SJCRH30 (cell line): Measurements from ENCODE around the gene TUSC7. TPM values are rescaled to one million over a fixed set of nuclear protein-coding genes. Genes with fewer than 3 reads are reported as not detected.

Experiments
- DNase-seq, 2 experiments: peaks; one replicate each; pipeline ENCODE4 v3.0.0-alpha.2; 2015 to 2020
- H3K27ac ChIP-seq: fragments of 250-450 bp; sonication (Bioruptor Pico); 2 replicates; pipeline ENCODE4 v1.5.1; 2020; ENCODE audit warnings: mild to moderate bottlenecking, moderate library complexity
- H3K27me3 ChIP-seq: fragments of 250-450 bp; sonication (Bioruptor Pico); 2 replicates; pipeline ENCODE4 v1.5.1; 2020; ENCODE audit warnings: mild to moderate bottlenecking, moderate library complexity
- H3K36me3 ChIP-seq: fragments of 250-450 bp; sonication (Bioruptor Pico); 2 replicates; pipeline ENCODE4 v1.5.1; 2020; ENCODE audit warnings: mild to moderate bottlenecking, moderate library complexity
- H3K4me1 ChIP-seq: fragments of 250-450 bp; sonication (Bioruptor Pico); 2 replicates; pipeline ENCODE4 v1.5.1; 2020; ENCODE audit warnings: mild to moderate bottlenecking, moderate library complexity
- H3K4me3 ChIP-seq: fragments of 250-450 bp; sonication (Bioruptor Pico); 2 replicates; pipeline ENCODE4 v1.5.1; 2020; ENCODE audit warnings: mild to moderate bottlenecking, moderate library complexity
- H3K9me3 ChIP-seq: fragments of 250-450 bp; sonication (Bioruptor Pico); replicated peaks from 2 replicates; pipeline ENCODE4 v1.5.1; 2020; ENCODE audit warnings: mild to moderate bottlenecking, moderate library complexity
- total RNA-seq: library from RNA; depleted of rRNA; stranded (reverse); fragments of >200 nt; shearing (Covaris generic); gene quantifications from 2 replicates; pipeline ENCODE4 v1.2.3, GENCODE V29; 2014; rRNA removed

TUSC7 gene
- total RNA-seq = not detected in 2 replicates

DNA sequence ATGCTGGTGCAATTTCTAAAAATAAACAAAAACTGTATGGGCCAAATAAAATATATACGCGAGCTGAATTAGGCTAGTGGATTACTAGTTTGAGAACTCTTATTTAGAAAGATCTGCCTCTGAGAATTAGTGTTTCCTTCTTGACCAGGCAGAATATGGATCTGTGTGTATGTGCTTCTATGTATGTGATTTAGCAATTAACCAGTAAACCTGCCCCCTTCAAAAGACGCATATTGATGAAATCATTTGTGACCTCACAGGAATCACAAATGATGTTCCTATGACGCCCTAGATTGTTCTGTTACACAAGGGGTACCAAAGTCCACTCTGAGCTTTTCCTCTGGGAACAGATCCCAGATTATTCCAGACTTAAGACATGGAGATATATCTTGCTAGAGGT is at the start of gene TUSC7:
TSS of gene TUSC7 (plus strand) at position 301 of the 400 bp plus-strand sequence.
- Histone ChIP-seq H3K4me3 (no peak within 1 kb of the TSS), H3K27ac (no peak within 1 kb of the TSS), H3K36me3 (no peaks in the 10 kb centered on the region), H3K9me3 (no peaks in the 10 kb centered on the region), H3K4me1 (no peaks in the 10 kb centered on the region), H3K27me3 (peaks cover under 1% of the 10 kb centered on the region; the same call in 1 of the 2 replicates)
- no peak for DNase-seq

GRCh38 chr3:116661196-116661595 is 48.4 kb upstream of the TUSC7 start:
- H3K4me1 ChIP-seq = no peaks in the 10 kb centered on the region
- no peaks in the 10 kb centered on the region for H3K27me3 ChIP-seq
- no peak overlapping the region for H3K27ac ChIP-seq

GRCh38 chr3:116663161-116664110 is 46.1 kb upstream of the TUSC7 start:
- Histone ChIP-seq H3K9me3 (no peaks in the 10 kb centered on the region), H3K27ac (no peak overlapping the region), H3K4me1 (no peaks in the 10 kb centered on the region), H3K4me3 (no peak overlapping the region), H3K27me3 (no peaks in the 10 kb centered on the region), H3K36me3 (no peaks in the 10 kb centered on the region)
- DNase-seq = no peak

More at GRCh38 chr3:116661196-116661595, 48.4 kb upstream of the TUSC7 start:
- no peaks in the 10 kb centered on the region for H3K36me3 ChIP-seq
- no peak for DNase-seq
- no peaks in the 10 kb centered on the region for H3K9me3 ChIP-seq
- H3K4me3 ChIP-seq = no peak overlapping the region

DNA sequence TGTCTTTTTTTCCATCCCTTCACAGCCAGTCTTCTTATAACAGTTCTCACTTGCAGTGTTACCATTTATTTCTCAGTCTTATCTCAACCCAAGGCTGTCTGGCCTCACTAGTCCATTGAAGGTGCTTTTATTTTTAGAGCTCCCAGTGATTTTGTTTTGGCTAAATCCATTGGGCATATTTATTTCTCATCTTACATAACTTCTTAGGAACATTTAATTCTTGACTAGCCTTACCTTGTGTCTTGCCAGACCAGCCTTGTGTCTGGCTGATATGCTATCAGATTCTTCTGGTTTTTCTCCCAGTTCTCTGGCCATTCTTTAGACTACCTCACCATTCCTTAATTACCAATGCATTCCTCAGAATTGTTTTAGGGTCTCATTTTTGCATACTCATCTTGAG is 42.3 kb upstream of the TUSC7 start:
- DNase-seq = no peak
- H3K4me1 ChIP-seq = no peaks in the 10 kb centered on the region
- no peaks in the 10 kb centered on the region for H3K36me3 ChIP-seq
- H3K27me3 ChIP-seq = no peaks in the 10 kb centered on the region
- no peaks in the 10 kb centered on the region for H3K9me3 ChIP-seq
- H3K27ac ChIP-seq = no peak overlapping the region
- H3K4me3 ChIP-seq = no peak overlapping the region

DNA sequence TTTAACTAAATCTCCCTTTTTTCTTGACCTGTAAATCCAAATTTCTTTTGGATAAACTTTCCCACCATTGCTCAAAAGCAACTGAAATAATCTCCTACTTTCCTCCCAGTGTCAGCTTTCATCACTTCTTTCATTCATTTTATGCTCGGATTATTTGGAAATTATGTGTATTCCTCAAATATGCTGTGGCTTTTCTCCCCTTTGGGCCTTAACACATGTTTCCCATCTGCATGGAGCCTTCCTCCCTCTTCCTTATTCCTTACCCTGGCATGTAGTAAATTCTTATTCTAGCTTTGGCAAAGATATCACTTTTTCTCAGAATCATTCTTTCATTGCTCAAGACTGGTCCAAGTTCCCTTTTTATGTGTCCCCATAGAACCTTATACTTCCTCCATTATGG is 41.8 kb upstream of the TUSC7 start:
- Histone ChIP-seq H3K27ac (no peak overlapping the region), H3K27me3 (no peaks in the 10 kb centered on the region), H3K4me3 (no peak overlapping the region), H3K36me3 (no peaks in the 10 kb centered on the region), H3K4me1 (no peaks in the 10 kb centered on the region), H3K9me3 (no peaks in the 10 kb centered on the region)
- no peak for DNase-seq

- Histone ChIP-seq H3K4me3 (no peak overlapping the region), H3K36me3 (no peaks in the 10 kb centered on the region), H3K27me3 (no peaks in the 10 kb centered on the region), H3K9me3 (no peaks in the 10 kb centered on the region), H3K4me1 (no peaks in the 10 kb centered on the region), H3K27ac (no peak overlapping the region)
- DNase-seq = no peak
Measured at GRCh38 chr3:116669576-116669975, 40.0 kb upstream of the TUSC7 start.

DNA sequence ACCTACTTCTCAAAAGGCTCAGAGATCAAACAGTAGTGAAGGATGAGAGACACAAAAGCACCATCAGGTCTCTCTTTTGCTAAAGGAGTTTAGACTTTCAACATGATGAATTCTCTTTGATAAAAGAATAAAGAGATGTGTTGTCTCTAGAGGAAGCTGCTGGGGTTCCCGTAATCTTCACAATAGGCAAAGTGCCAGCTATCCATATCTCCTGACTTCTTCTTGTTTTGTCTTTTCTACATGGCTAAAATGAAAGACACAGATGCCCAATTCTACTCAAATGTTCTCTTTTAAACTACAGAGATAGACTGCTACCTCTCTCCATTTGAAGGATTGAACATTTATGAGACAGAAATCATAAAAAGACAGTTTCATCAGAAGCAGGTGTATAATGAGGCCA is 38.4 kb upstream of the TUSC7 start:
- Histone ChIP-seq H3K36me3 (no peaks in the 10 kb centered on the region), H3K4me3 (no peak overlapping the region)

GRCh38 chr3:116678853-116679252 is 30.7 kb upstream of the TUSC7 start:
- no peaks in the 10 kb centered on the region for H3K9me3 ChIP-seq
- H3K36me3 ChIP-seq = no peaks in the 10 kb centered on the region
- H3K27me3 ChIP-seq = no peaks in the 10 kb centered on the region
- no peaks in the 10 kb centered on the region for H3K4me1 ChIP-seq
- no peak overlapping the region for H3K4me3 ChIP-seq
- no peak for DNase-seq
- H3K27ac ChIP-seq = no peak overlapping the region

More for the DNA sequence above, 38.4 kb upstream of the TUSC7 start:
- Histone ChIP-seq H3K27ac (no peak overlapping the region), H3K4me1 (no peaks in the 10 kb centered on the region), H3K9me3 (no peaks in the 10 kb centered on the region), H3K27me3 (no peaks in the 10 kb centered on the region)
- DNase-seq = no peak

GRCh38 chr3:116691041-116691440 is 18.5 kb upstream of the TUSC7 start:
- Histone ChIP-seq H3K27ac (no peak overlapping the region), H3K9me3 (no peaks in the 10 kb centered on the region), H3K4me3 (no peak overlapping the region), H3K36me3 (no peaks in the 10 kb centered on the region), H3K27me3 (no peaks in the 10 kb centered on the region), H3K4me1 (no peaks in the 10 kb centered on the region)
- DNase-seq = no peak

DNA sequence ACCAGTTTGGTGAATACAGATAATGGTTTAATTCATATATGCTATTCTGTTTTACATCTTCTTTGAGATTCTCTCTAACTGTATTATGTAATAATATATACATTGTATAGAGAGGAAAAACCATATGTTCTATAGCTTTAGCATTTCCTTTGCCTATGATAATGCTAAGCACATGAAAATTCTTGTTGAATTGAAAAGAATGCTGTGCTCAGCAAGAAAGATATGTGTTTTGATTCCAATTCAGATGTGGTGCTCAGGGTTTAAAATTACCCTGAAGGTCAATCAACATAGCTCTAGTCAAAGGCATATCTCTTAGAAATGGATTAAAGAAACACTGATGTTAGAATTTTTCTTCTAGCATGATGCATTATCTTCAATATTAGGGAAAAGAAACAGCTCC is 8.5 kb upstream of the TUSC7 start:
- Histone ChIP-seq H3K27me3 (peaks cover 5% of the 10 kb centered on the region; the same call in 1 of the 2 replicates), H3K36me3 (no peaks in the 10 kb centered on the region), H3K4me3 (no peak overlapping the region), H3K9me3 (no peaks in the 10 kb centered on the region), H3K4me1 (no peaks in the 10 kb centered on the region), H3K27ac (no peak overlapping the region)
- DNase-seq = no peak

GRCh38 chr3:116702334-116702733 is 7.2 kb upstream of the TUSC7 start:
- DNase-seq = no peak
- Histone ChIP-seq H3K9me3 (no peaks in the 10 kb centered on the region), H3K27me3 (peaks cover 5% of the 10 kb centered on the region; the same call in 1 of the 2 replicates), H3K27ac (no peak overlapping the region), H3K36me3 (no peaks in the 10 kb centered on the region), H3K4me3 (no peak overlapping the region), H3K4me1 (no peaks in the 10 kb centered on the region)

DNA sequence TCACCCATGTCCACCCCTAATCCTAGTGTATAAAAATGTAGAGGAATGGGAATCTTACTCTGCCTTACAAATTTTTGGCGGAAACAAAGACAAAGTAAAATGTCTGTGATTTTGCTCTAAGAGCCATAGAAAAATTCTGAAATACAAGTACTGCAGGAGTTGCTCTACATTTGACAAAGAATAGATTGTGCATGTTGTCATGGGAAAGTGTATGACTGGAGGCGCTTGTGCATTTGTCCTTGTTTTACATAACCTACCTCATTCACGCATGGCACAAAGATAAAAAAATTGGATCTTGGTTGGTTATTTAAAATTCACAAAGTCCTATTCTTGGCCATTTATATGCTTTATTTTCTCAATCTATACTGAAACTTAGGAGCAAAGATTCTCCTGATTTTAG is 2.0 kb upstream of the TUSC7 start:
- Histone ChIP-seq H3K27ac (no peak overlapping the region), H3K36me3 (no peaks in the 10 kb centered on the region), H3K4me1 (no peaks in the 10 kb centered on the region), H3K27me3 (peaks cover 5% of the 10 kb centered on the region; the same call in 1 of the 2 replicates), H3K9me3 (no peaks in the 10 kb centered on the region), H3K4me3 (no peak overlapping the region)
- no peak for DNase-seq

- DNase-seq = no peak
- H3K27ac ChIP-seq = no peak overlapping the region
- H3K9me3 ChIP-seq = no peaks in the 10 kb centered on the region
- no peak overlapping the region for H3K4me3 ChIP-seq
- no peaks in the 10 kb centered on the region for H3K36me3 ChIP-seq
- H3K27me3 ChIP-seq = no peaks in the 10 kb centered on the region
- H3K4me1 ChIP-seq = no peaks in the 10 kb centered on the region
Measured at GRCh38 chr3:116716490-116716889, 6.9 kb downstream of the TUSC7 start.

DNA sequence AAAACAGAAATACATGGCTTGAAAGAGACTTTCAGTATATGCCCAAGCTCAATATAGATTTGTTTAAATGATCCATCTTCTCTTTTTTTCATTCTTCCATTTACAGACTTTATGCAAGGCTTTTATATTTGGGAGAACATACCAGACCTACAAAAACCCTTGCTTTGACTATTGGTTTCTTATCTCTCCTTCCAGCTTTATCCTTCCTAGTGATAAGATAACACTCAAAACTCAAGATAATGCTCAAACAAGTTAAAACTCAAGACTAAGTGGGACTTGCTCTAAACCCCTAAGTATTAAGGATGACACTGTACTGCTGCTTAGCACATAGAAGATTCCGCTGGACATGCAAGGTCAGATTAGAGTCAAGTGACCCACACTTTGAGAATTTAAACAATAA is 8.0 kb downstream of the TUSC7 start:
- H3K36me3 ChIP-seq = no peaks in the 10 kb centered on the region
- H3K27me3 ChIP-seq = no peaks in the 10 kb centered on the region
- no peaks in the 10 kb centered on the region for H3K9me3 ChIP-seq
- no peak for DNase-seq
- no peaks in the 10 kb centered on the region for H3K4me1 ChIP-seq
- H3K4me3 ChIP-seq = no peak overlapping the region
- no peak overlapping the region for H3K27ac ChIP-seq

GRCh38 chr3:116728454-116728853 is 18.9 kb downstream of the TUSC7 start:
- DNase-seq = no peak
- H3K27ac ChIP-seq = no peak overlapping the region
- no peaks in the 10 kb centered on the region for H3K36me3 ChIP-seq
- H3K4me3 ChIP-seq = no peak overlapping the region
- H3K4me1 ChIP-seq = no peaks in the 10 kb centered on the region
- 0 out of 2 replicates have a peak, but pooled peaks cover 3% of the 10 kb centered on the region for H3K27me3 ChIP-seq
- H3K9me3 ChIP-seq = no peaks in the 10 kb centered on the region
